K562 (cell line): ENCODE results near the gene HGF.

Experiments
- BDP1 ChIP-seq: IDR thresholded peaks from 3 replicates; pipeline ENCODE4 v1.6.1; 2011; ENCODE audit not compliant: insufficient read length, insufficient read depth
- CTCF ChIP-seq, 3 experiments: IDR thresholded peaks in 2 of 3; conservative IDR thresholded peaks in 1 of 3; 2 replicates each; pipeline ENCODE4 v1.5.1; 2011 to 2012; ENCODE audit warnings: low read length in 3 of 3, mild to moderate bottlenecking in 3 of 3, control low read depth in 2 of 3, improper control_type of control experiment in 1 of 3, inconsistent platforms in 1 of 3, low read depth in 1 of 3, mixed read lengths in 1 of 3, moderate library complexity in 1 of 3; ENCODE audit not compliant: insufficient read depth in 2 of 3
- DEAF1 ChIP-seq: fragments of 450-650 bp; formaldehyde crosslinking; IDR thresholded peaks from 2 replicates; pipeline ENCODE4 v1.4.0; 2020; ENCODE audit warnings: mild to moderate bottlenecking, moderate library complexity
- DPF2 ChIP-seq: fragments of 450-650 bp; IDR thresholded peaks from 2 replicates; pipeline ENCODE4 v1.6.1; 2016
- HNRNPL ChIP-seq: fragments of 200-400 bp; formaldehyde crosslinking; IDR thresholded peaks from 2 replicates; pipeline ENCODE4 v1.6.1; 2017; ENCODE audit warnings: low read depth, mild to moderate bottlenecking, low read length
- IRF2 ChIP-seq: sonication (generic); formaldehyde crosslinking; IDR thresholded peaks from 2 replicates; pipeline ENCODE4 v1.8.1; 2022; ENCODE audit warnings: mild to moderate bottlenecking, missing genetic modification reagents
- JUN ChIP-seq, 2 experiments: sonication (generic) in 1 of 2; formaldehyde crosslinking in 1 of 2; IDR thresholded peaks; 2 replicates each; pipeline versions ENCODE4 v1.6.1 to v1.8.0; 2012 to 2022; ENCODE audit warnings: borderline replicate concordance in 2 of 2, mild to moderate bottlenecking in 2 of 2, improper control_type of control experiment in 1 of 2, low read depth in 1 of 2, low read length in 1 of 2, missing genetic modification reagents in 1 of 2
- MTA3 ChIP-seq: fragments of 450-650 bp; formaldehyde crosslinking; IDR thresholded peaks from 2 replicates; pipeline ENCODE4 v1.6.1; 2017; ENCODE audit warnings: mild to moderate bottlenecking, borderline replicate concordance
- REST ChIP-seq, 2 experiments: fragments of 450-650 bp; formaldehyde crosslinking in 1 of 2; IDR thresholded peaks; 2 replicates each; pipeline versions ENCODE4 v1.4.0 to v1.6.1; 2014 to 2020; ENCODE audit warnings: mild to moderate bottlenecking in 2 of 2, borderline replicate concordance in 1 of 2, low read depth in 1 of 2
- SP1 ChIP-seq: sonication (generic); formaldehyde crosslinking; IDR thresholded peaks from 2 replicates; pipeline ENCODE4 v1.8.1; 2022; ENCODE audit warnings: mild to moderate bottlenecking, missing genetic modification reagents
- U2AF1 ChIP-seq: fragments of 200-400 bp; formaldehyde crosslinking; optimal IDR thresholded peaks from 2 replicates; pipeline ENCODE3; 2017; ENCODE audit warnings: mild to moderate bottlenecking, low read depth, low read length, moderate library complexity
- ZBTB33 ChIP-seq: sonication (generic); formaldehyde crosslinking; IDR thresholded peaks from 2 replicates; pipeline ENCODE4 v1.8.1; 2023; ENCODE audit warnings: mild to moderate bottlenecking, missing genetic modification reagents

- TF ChIP-seq REST (IDR thresholded peaks at IDR 0.05; ENCODE audit: borderline replicate concordance) (no peak), REST (CRISPR knock-in tag; IDR thresholded peaks at IDR 0.05; ENCODE audit: low read depth) (no peak), DEAF1 (CRISPR knock-in tag) (no peak), MTA3 (no peak), BDP1 (no peak), U2AF1 (no peak), JUN (IDR thresholded peaks at IDR 0.05; ENCODE audit: borderline replicate concordance, low read depth, low read length) (no peak), JUN (CRISPR knock-in tag; IDR thresholded peaks at IDR 0.05; ENCODE audit: borderline replicate concordance) (no peak), CTCF (IDR thresholded peaks at IDR 0.05 in 2 of 3, conservative IDR thresholded peaks at IDR 0.05 in 1 of 3; ENCODE audit: insufficient read depth in 2 of 3, low read depth in 1 of 3, low read length in 3 of 3) (no peak), IRF2 (CRISPR knock-in tag) (no peak), HNRNPL (no peak), SP1 (CRISPR knock-in tag) (no peak), ZBTB33 (CRISPR knock-in tag) (no peak), DPF2 (no peak)
Observed at GRCh38 chr7:81775560-81775959, 5.7 kb upstream of the HGF start.
